Fibroblast of skin of right biceps (primary cell): ENCODE results near the gene SLC8A3.

ENCODE experiments used
- DNase-seq: peaks from one replicate; pipeline ENCODE4 v3.0.0-alpha.2; 2013

SLC8A3 gene

GRCh38 chr14:70171726-70172125, 17.0 kb downstream of the SLC8A3 start:
- no peak for DNase-seq

GRCh38 chr14:70170976-70171375, 17.8 kb downstream of the SLC8A3 start:
- DNase-seq, result no peak

- no peak for DNase-seq
These were observed 20.3 kb downstream of the SLC8A3 start for GRCh38 chr14:70168406-70168805.

- no peak for DNase-seq
These were observed 22.1 kb downstream of the SLC8A3 start for GRCh38 chr14:70166530-70167203.

GRCh38 chr14:70162358-70162757, 26.4 kb downstream of the SLC8A3 start:
- no peak for DNase-seq

GRCh38 chr14:70156592-70156991, 32.2 kb downstream of the SLC8A3 start:
- no peak for DNase-seq

GRCh38 chr14:70152704-70153103, 36.0 kb downstream of the SLC8A3 start:
- no peak for DNase-seq

- no peak for DNase-seq
These were observed 36.7 kb downstream of the SLC8A3 start for GRCh38 chr14:70152081-70152480.

- DNase-seq, result no peak
These were observed 39.1 kb downstream of the SLC8A3 start for GRCh38 chr14:70149596-70150165.

- no peak for DNase-seq
These were observed 39.7 kb downstream of the SLC8A3 start for GRCh38 chr14:70148911-70149595.

- DNase-seq, result no peak
These were observed 40.4 kb downstream of the SLC8A3 start for GRCh38 chr14:70148351-70148750.

GRCh38 chr14:70144046-70144445, 44.7 kb downstream of the SLC8A3 start:
- no peak for DNase-seq

GRCh38 chr14:70143306-70143705, 45.4 kb downstream of the SLC8A3 start:
- DNase-seq, result no peak

GRCh38 chr14:70140614-70141013, 48.1 kb downstream of the SLC8A3 start:
- DNase-seq, result no peak

GRCh38 chr14:70139384-70139783, 49.4 kb downstream of the SLC8A3 start:
- no peak for DNase-seq

GRCh38 chr14:70137788-70138187, 51.0 kb downstream of the SLC8A3 start:
- no peak for DNase-seq

- no peak for DNase-seq
These were observed 55.3 kb downstream of the SLC8A3 start for GRCh38 chr14:70133461-70133860.

GRCh38 chr14:70130482-70130881, 58.3 kb downstream of the SLC8A3 start:
- DNase-seq, result no peak

GRCh38 chr14:70127186-70127585, 61.6 kb downstream of the SLC8A3 start:
- DNase-seq, result no peak

- no peak for DNase-seq
These were observed 65.0 kb downstream of the SLC8A3 start for GRCh38 chr14:70123796-70124195.

- no peak for DNase-seq
These were observed 67.2 kb downstream of the SLC8A3 start for GRCh38 chr14:70121521-70121920.

- no peak for DNase-seq
These were observed 70.7 kb downstream of the SLC8A3 start for GRCh38 chr14:70118064-70118463.

- DNase-seq, result no peak
These were observed 72.5 kb downstream of the SLC8A3 start for GRCh38 chr14:70116278-70116677.

- DNase-seq, result no peak
These were observed 74.1 kb downstream of the SLC8A3 start for GRCh38 chr14:70114621-70115156.
